Stomach (tissue), 9 donors: ENCODE measurements around the gene CFAP100. TPM values are rescaled to one million over a fixed set of nuclear protein-coding genes. Genes with fewer than 3 reads are reported as not detected.

ENCODE experiments used
- DNase-seq, 2 donors: peaks; one replicate each; pipeline versions ENCODE4 v3.0.0 to v3.0.0-alpha.2; 2013 to 2019
- H3K27ac ChIP-seq, 5 donors: fragments of 200-600 bp in 4 of 5; sonication (generic) in 4 of 5; one replicate each; pipeline ENCODE4 v1.5.1; 2013 to 2019; ENCODE audit warnings: mild to moderate bottlenecking in 1 of 5, moderate library complexity in 1 of 5
- H3K27me3 ChIP-seq, 3 donors: fragments of 200-600 bp; sonication (generic); one replicate each; pipeline ENCODE4 v1.5.1; 2017 to 2019; ENCODE audit warnings: mixed run types in 1 of 3
- H3K36me3 ChIP-seq, 4 donors: fragments of 200-600 bp; sonication (generic); 1 replicate in 3 of 4; 2 replicates in 1 of 4; pipeline ENCODE4 v1.5.1; 2016 to 2019
- H3K4me1 ChIP-seq, 4 donors: fragments of 200-600 bp; sonication (generic); one replicate each; pipeline ENCODE4 v1.5.1; 2016 to 2019
- H3K4me3 ChIP-seq, 4 donors: fragments of 200-600 bp; sonication (generic) in 3 of 4; one replicate each; pipeline ENCODE4 v1.5.1; 2016 to 2019; ENCODE audit warnings: mild to moderate bottlenecking in 1 of 4
- H3K9me3 ChIP-seq, 4 donors: fragments of 200-600 bp; sonication (generic); one replicate each; pipeline ENCODE4 v1.5.1; 2016 to 2019
- CTCF ChIP-seq, 7 experiments: fragments of 450-650 bp in 4 of 7; fragments of 200-600 bp in 3 of 7; sonication (generic) in 3 of 7; IDR thresholded peaks; one replicate each; pipeline ENCODE4 v1.5.1; 2016 to 2019; ENCODE audit warnings: antibody characterized with exemption in 7 of 7, control low read depth in 2 of 7, mild to moderate bottlenecking in 1 of 7
- EP300 ChIP-seq: sonication (generic); formaldehyde crosslinking; IDR thresholded peaks from one replicate; pipeline ENCODE4 v1.6.1; 2017; ENCODE audit warnings: antibody characterized with exemption
- POLR2A ChIP-seq, 4 donors: fragments of 450-650 bp; IDR thresholded peaks; one replicate each; pipeline ENCODE4 v1.6.1; 2016; ENCODE audit warnings: antibody characterized with exemption in 4 of 4, control low read depth in 2 of 4, mild to moderate bottlenecking in 1 of 4, moderate library complexity in 1 of 4
- POLR2AphosphoS5 ChIP-seq, 3 donors: sonication (generic); formaldehyde crosslinking; IDR thresholded peaks; one replicate each; pipeline ENCODE4 v1.6.1; 2016; ENCODE audit warnings: antibody characterized with exemption in 3 of 3
- WGBS, 5 donors: extraction: QIAGEN DNeasy Blood & Tissue Kit in 3 of 5; methylation state at CpG; one replicate each; pipeline versions ENCODE4 v1.1.5 to v1.1.7; 2013 to 2018; 5-methylcytosine and 5-hydroxymethylcytosine counted together
- intact Hi-C: fragments of 100-400 bp; cut with DNase I; formaldehyde crosslinking; loops from one replicate; pipeline ENCODE4 v1.15.1; 2023; ENCODE audit warnings: low total_unique reads
- polyA plus RNA-seq, 3 donors: library from polyadenylated mRNA; stranded (reverse); fragments of 200-250 nt; gene quantifications; one replicate each; pipeline ENCODE4 v1.2.3, GENCODE V29; 2013
- total RNA-seq, 5 donors: library from RNA; depleted of rRNA; stranded (reverse); fragments of >200 nt; gene quantifications; one replicate each; pipeline versions ENCODE4 v1.1.0 to v1.2.3, GENCODE V29; 2014 to 2016
- donor health status: healthy with polysubstance abuse.
- donor health status: Bipolar disorder and iron deficiency.
- donor health status: healthy.

The CFAP100 gene
- total and polyA plus RNA-seq, 8 donors, result not detected

- H3K27ac ChIP-seq, result peak overlapping the region in 3 of 5 donors; percentile 41 to 56 (median 42)
- H3K36me3 ChIP-seq, result peaks cover 30 to 95% (median 87%) of the 10 kb centered on the region in 4 donors
- no peaks in the 10 kb centered on the region for H3K27me3 ChIP-seq
- intact Hi-C loops, result no loop called here
- H3K4me3 ChIP-seq, result no peak overlapping the region
- WGBS, 5 donors, result 73 to 82% (median 77%) methylated on average over 8 of the region's 8 CpGs
- no peak for TF ChIP-seq CTCF (IDR thresholded peaks at IDR 0.05)
- no peak for TF ChIP-seq POLR2A (IDR thresholded peaks at IDR 0.05)
- peak in 2 of 3 donors; percentile 31 to 42 for TF ChIP-seq POLR2AphosphoS5 (IDR thresholded peaks at IDR 0.05)
- TF ChIP-seq EP300, result peak; percentile 71
- peak in 1 of 2 donors; percentile 22 for DNase-seq
- H3K4me1 ChIP-seq, result peaks cover 19 to 90% (median 53%) of the 10 kb centered on the region in 4 donors
- H3K9me3 ChIP-seq, result no peaks in the 10 kb centered on the region
These were observed 47.1 kb upstream of the CFAP100 start for GRCh38 chr3:126347543-126348161.

DNA sequence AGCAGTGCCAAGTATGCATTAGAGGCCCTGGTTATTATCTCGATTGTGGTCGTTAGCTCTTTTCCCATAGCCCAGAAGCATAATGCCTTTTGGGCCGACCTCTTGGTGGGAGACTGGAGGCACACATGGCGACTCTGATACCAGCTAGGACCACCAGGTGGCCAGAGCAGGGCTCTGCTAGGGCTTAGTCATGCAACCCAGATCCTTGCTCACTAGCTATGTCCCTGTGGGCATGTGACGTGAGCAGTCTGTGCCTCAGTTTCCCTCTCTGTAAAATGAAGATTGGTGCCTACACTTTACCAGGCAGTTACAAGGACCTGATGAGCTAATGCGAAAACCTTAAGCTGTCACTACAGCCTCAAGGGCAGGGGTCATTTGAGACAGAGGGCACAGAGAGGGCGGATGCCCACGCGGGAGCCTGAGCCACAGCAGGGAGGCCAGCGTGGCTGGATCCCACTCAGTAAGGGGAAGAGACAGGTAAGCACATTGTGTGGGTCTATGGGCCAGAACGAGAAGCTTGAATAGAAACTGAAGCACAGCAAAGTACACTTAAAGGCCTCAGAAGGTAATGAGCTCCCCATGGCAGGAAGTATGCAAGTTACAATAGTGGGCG lies 46.3 kb upstream of the CFAP100 start:
- intact Hi-C loops, result no loop called here
- Histone ChIP-seq H3K9me3 (no peaks in the 10 kb centered on the region), H3K36me3 (peaks cover 30 to 97% (median 91%) of the 10 kb centered on the region in 4 donors), H3K27ac (peak overlapping the region in 2 of 5 donors; percentile 42 to 56), H3K4me1 (peaks cover 24 to 94% (median 55%) of the 10 kb centered on the region in 4 donors), H3K27me3 (no peaks in the 10 kb centered on the region), H3K4me3 (no peak overlapping the region)
- TF ChIP-seq EP300 (no peak), CTCF (IDR thresholded peaks at IDR 0.05) (no peak)
- WGBS, 5 donors, result 82 to 93% (median 88%) methylated on average over 11 to 12 of the region's 12 CpGs
- no peak for DNase-seq

DNA sequence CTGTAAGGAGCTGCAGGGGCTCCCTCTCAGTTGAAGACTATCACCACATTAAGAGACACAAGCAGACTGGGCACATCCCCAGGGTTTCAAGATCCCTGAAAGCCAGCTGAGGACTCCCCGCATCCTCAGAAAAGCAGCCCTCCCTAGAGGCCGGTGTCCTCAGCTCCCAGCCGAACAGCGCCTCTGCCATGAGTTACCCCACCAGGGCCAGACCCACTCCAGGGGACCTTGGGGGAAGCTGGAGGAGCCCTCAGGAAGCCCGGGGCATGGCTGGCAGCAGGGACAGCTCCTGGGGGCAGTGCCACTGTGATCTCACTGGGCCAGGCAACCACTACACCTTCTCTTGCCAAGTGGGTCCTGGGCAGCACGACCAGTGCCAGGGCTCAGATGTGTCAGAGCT lies 45.6 kb upstream of the CFAP100 start:
- H3K4me1 ChIP-seq, result peaks cover 28 to 94% (median 57%) of the 10 kb centered on the region in 4 donors
- DNase-seq, result peak in 1 of 2 donors; percentile 18
- H3K4me3 ChIP-seq, result no peak overlapping the region
- no peaks in the 10 kb centered on the region for H3K9me3 ChIP-seq
- H3K36me3 ChIP-seq, result peaks cover 30 to 91% (median 88%) of the 10 kb centered on the region in 4 donors
- intact Hi-C loops, result no loop called here
- peak overlapping the region in 2 of 5 donors; percentile 42 to 56 for H3K27ac ChIP-seq
- TF ChIP-seq EP300 (no peak), CTCF (IDR thresholded peaks at IDR 0.05) (no peak)
- H3K27me3 ChIP-seq, result no peaks in the 10 kb centered on the region
- whole genome bisulfite sequencing, 5 donors, result 80 to 100% (median 95%) methylated on average over 2 to 6 of the region's 6 CpGs

GRCh38 chr3:126349611-126350501 lies 44.9 kb upstream of the CFAP100 start:
- no peaks in the 10 kb centered on the region for H3K27me3 ChIP-seq
- 68 to 83% (median 74%) methylated on average over 7 to 15 of the region's 15 CpGs for WGBS, 5 donors
- H3K36me3 ChIP-seq, result peaks cover 28 to 84% (median 81%) of the 10 kb centered on the region in 4 donors
- intact Hi-C loops, result no loop called here
- H3K9me3 ChIP-seq, result no peaks in the 10 kb centered on the region
- peak in 1 of 2 donors; percentile 20 for DNase-seq
- H3K4me1 ChIP-seq, result peaks cover 36 to 94% (median 63%) of the 10 kb centered on the region in 4 donors
- peak overlapping the region in 1 of 5 donors; percentile 56 for H3K27ac ChIP-seq
- TF ChIP-seq POLR2A (IDR thresholded peaks at IDR 0.05) (no peak), CTCF (IDR thresholded peaks at IDR 0.05) (no peak), EP300 (no peak), POLR2AphosphoS5 (IDR thresholded peaks at IDR 0.05) (no peak)
- no peak overlapping the region for H3K4me3 ChIP-seq
